ELR (cell line): Measurements from ENCODE around the gene SEC63.

Source experiments
- DNase-seq: peaks from one replicate; pipeline ENCODE4 v3.0.0-alpha.2; 2015; ENCODE audit warnings: low read depth

Gene SEC63

DNA sequence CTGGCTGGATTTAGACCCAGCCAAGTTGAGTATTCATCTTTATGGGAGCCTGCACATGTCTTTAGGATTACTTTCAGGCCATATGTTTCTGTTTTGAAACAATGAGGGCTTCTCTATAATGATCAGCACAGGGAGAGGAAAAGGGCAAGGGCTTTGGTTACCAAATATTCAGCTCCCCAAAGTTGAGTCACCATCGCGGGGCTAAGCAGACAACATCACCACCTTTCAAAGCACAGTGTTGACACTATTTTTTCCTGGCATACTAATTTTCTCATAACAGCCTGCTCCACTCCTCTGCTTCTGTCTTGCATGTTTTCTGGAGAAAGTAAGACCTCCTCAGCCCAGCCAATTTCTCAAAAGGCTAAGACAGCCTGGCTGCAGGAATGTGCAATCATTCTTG is 138.8 kb downstream of the SEC63 start:
- no peak for DNase-seq

DNA sequence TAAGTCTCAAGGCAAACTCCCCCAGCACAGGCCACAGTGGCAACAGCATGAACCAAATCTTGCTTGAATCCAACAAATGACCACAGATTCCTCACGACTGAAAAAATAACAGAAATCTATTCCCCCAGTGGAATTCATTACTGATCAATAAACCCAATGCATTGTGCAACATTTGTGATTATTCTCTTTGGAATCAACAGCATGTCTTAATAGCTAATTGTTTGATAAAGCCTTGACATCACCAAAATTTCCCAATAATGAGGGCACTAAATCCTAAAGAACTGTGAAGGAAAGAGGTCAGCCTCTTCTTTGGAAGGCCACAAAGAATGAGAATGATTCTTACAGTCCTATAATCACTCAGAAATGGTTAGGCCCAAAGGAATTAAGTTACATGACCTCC is 139.7 kb downstream of the SEC63 start:
- DNase-seq = no peak

GRCh38 chr6:107817784-107818183 is 140.2 kb downstream of the SEC63 start:
- DNase-seq = no peak
